HEK293 (cell line): ENCODE results near the gene MAPK12.

Experiments used
- BCL11A ChIP-seq: fragments of 450-650 bp; formaldehyde crosslinking; IDR thresholded peaks from 2 replicates; pipeline ENCODE4 v1.5.1; 2016; ENCODE audit warnings: low read depth, missing biosample characterization, missing genetic modification characterization
- EGR2 ChIP-seq: fragments of 450-650 bp; formaldehyde crosslinking; IDR thresholded peaks from 2 replicates; pipeline ENCODE4 v1.5.1; 2016; ENCODE audit warnings: low read depth, missing biosample characterization, missing genetic modification characterization
- IKZF3 ChIP-seq: fragments of 450-650 bp; IDR thresholded peaks from 2 replicates; pipeline ENCODE4 v1.5.0; 2018; ENCODE audit warnings: missing biosample characterization, mild to moderate bottlenecking, missing genetic modification characterization, moderate library complexity
- KLF1 ChIP-seq: fragments of 450-650 bp; formaldehyde crosslinking; IDR thresholded peaks from 2 replicates; pipeline ENCODE4 v1.5.1; 2016; ENCODE audit warnings: missing biosample characterization, missing genetic modification characterization
- KLF10 ChIP-seq: fragments of 450-650 bp; IDR thresholded peaks from 2 replicates; pipeline ENCODE4 v1.5.1; 2018; ENCODE audit warnings: missing biosample characterization, mild to moderate bottlenecking, missing genetic modification characterization
- KLF16 ChIP-seq: fragments of 450-650 bp; formaldehyde crosslinking; IDR thresholded peaks from 2 replicates; pipeline ENCODE4 v1.5.1; 2017; ENCODE audit warnings: missing biosample characterization, missing genetic modification characterization
- KLF8 ChIP-seq: fragments of 450-650 bp; formaldehyde crosslinking; IDR thresholded peaks from 2 replicates; pipeline ENCODE4 v1.5.1; 2016; ENCODE audit warnings: missing biosample characterization, missing genetic modification characterization
- KLF9 ChIP-seq: fragments of 450-650 bp; formaldehyde crosslinking; IDR thresholded peaks from 2 replicates; pipeline ENCODE4 v1.5.1; 2016; ENCODE audit warnings: missing biosample characterization, missing genetic modification characterization, low read depth
- OSR2 ChIP-seq: fragments of 450-650 bp; formaldehyde crosslinking; IDR thresholded peaks from 2 replicates; pipeline ENCODE4 v1.5.1; 2016; ENCODE audit warnings: missing biosample characterization, missing genetic modification characterization
- PRDM1 ChIP-seq: fragments of 450-650 bp; formaldehyde crosslinking; IDR thresholded peaks from 2 replicates; pipeline ENCODE4; 2016; ENCODE audit warnings: missing biosample characterization, missing genetic modification characterization
- SCRT1 ChIP-seq: fragments of 450-650 bp; formaldehyde crosslinking; IDR thresholded peaks from 2 replicates; pipeline ENCODE4 v1.5.1; 2016; ENCODE audit warnings: missing biosample characterization, missing genetic modification characterization, borderline replicate concordance
- SP7 ChIP-seq: fragments of 450-650 bp; formaldehyde crosslinking; IDR thresholded peaks from 2 replicates; pipeline ENCODE4 v1.5.1; 2016; ENCODE audit warnings: missing biosample characterization, missing genetic modification characterization
- ZBTB17 ChIP-seq: fragments of 450-650 bp; formaldehyde crosslinking; IDR thresholded peaks from 2 replicates; pipeline ENCODE4 v1.5.1; 2016; ENCODE audit warnings: missing biosample characterization, missing genetic modification characterization
- ZBTB20 ChIP-seq: fragments of 450-650 bp; formaldehyde crosslinking; IDR thresholded peaks from 2 replicates; pipeline ENCODE4 v1.5.1; 2016; ENCODE audit warnings: missing biosample characterization, missing genetic modification characterization
- ZBTB21 ChIP-seq: fragments of 450-650 bp; formaldehyde crosslinking; IDR thresholded peaks from 2 replicates; pipeline ENCODE4 v1.5.1; 2017; ENCODE audit warnings: missing biosample characterization, missing genetic modification characterization
- ZEB2 ChIP-seq: fragments of 450-650 bp; formaldehyde crosslinking; IDR thresholded peaks from 2 replicates; pipeline ENCODE4 v1.5.1; 2016; ENCODE audit warnings: missing biosample characterization, missing genetic modification characterization
- ZFHX2 ChIP-seq: fragments of 450-650 bp; formaldehyde crosslinking; conservative IDR thresholded peaks from 2 replicates; pipeline ENCODE4 v1.5.1; 2016; ENCODE audit warnings: missing biosample characterization, missing genetic modification characterization
- ZFP37 ChIP-seq: fragments of 450-650 bp; formaldehyde crosslinking; IDR thresholded peaks from 2 replicates; pipeline ENCODE4 v1.5.1; 2016; ENCODE audit warnings: missing biosample characterization, missing genetic modification characterization
- ZFP69B ChIP-seq: fragments of 450-650 bp; formaldehyde crosslinking; IDR thresholded peaks from 2 replicates; pipeline ENCODE4 v1.5.1; 2016; ENCODE audit warnings: missing biosample characterization, missing genetic modification characterization
- ZIC2 ChIP-seq: fragments of 450-650 bp; formaldehyde crosslinking; IDR thresholded peaks from 2 replicates; pipeline ENCODE4 v1.5.1; 2016; ENCODE audit warnings: missing biosample characterization, missing genetic modification characterization
- ZNF121 ChIP-seq: fragments of 450-650 bp; formaldehyde crosslinking; IDR thresholded peaks from 2 replicates; pipeline ENCODE4 v1.5.1; 2016; ENCODE audit warnings: missing biosample characterization, missing genetic modification characterization
- ZNF169 ChIP-seq: fragments of 450-650 bp; formaldehyde crosslinking; IDR thresholded peaks from 2 replicates; pipeline ENCODE4 v1.5.1; 2016; ENCODE audit warnings: missing biosample characterization, missing genetic modification characterization
- ZNF23 ChIP-seq: fragments of 450-650 bp; formaldehyde crosslinking; IDR thresholded peaks from 2 replicates; pipeline ENCODE4 v1.5.1; 2016; ENCODE audit warnings: missing biosample characterization, missing genetic modification characterization, borderline replicate concordance
- ZNF350 ChIP-seq: fragments of 450-650 bp; formaldehyde crosslinking; IDR thresholded peaks from 2 replicates; pipeline ENCODE4 v1.5.0; 2017; ENCODE audit warnings: missing biosample characterization, mild to moderate bottlenecking, missing genetic modification characterization
- ZNF366 ChIP-seq: fragments of 450-650 bp; formaldehyde crosslinking; conservative IDR thresholded peaks from 2 replicates; pipeline ENCODE4 v1.5.1; 2016; ENCODE audit warnings: missing biosample characterization, missing genetic modification characterization
- ZNF501 ChIP-seq: fragments of 450-650 bp; formaldehyde crosslinking; IDR thresholded peaks from 2 replicates; pipeline ENCODE4 v1.5.1; 2016; ENCODE audit warnings: missing biosample characterization, missing genetic modification characterization
- ZNF585B ChIP-seq: fragments of 450-650 bp; formaldehyde crosslinking; IDR thresholded peaks from 2 replicates; pipeline ENCODE4 v1.5.1; 2016; ENCODE audit warnings: missing biosample characterization, missing genetic modification characterization
- ZNF596 ChIP-seq: fragments of 450-650 bp; IDR thresholded peaks from 2 replicates; pipeline ENCODE4 v1.5.0; 2018; ENCODE audit warnings: missing biosample characterization, mild to moderate bottlenecking, missing genetic modification characterization, moderate library complexity
- ZNF629 ChIP-seq: fragments of 450-650 bp; formaldehyde crosslinking; IDR thresholded peaks from 2 replicates; pipeline ENCODE4 v1.5.1; 2017; ENCODE audit warnings: missing biosample characterization, missing genetic modification characterization
- ZNF76 ChIP-seq: fragments of 450-650 bp; formaldehyde crosslinking; IDR thresholded peaks from 2 replicates; pipeline ENCODE4; 2016; ENCODE audit warnings: low read depth, missing biosample characterization, missing genetic modification characterization, borderline replicate concordance
- ZNF830 ChIP-seq: fragments of 450-650 bp; IDR thresholded peaks from 2 replicates; pipeline ENCODE4 v1.5.0; 2018; ENCODE audit warnings: missing biosample characterization, missing genetic modification characterization, low read depth, mild to moderate bottlenecking, moderate library complexity
- TF ChIP-seq, protein P1 (sequence below): fragments of 450-650 bp; formaldehyde crosslinking; IDR thresholded peaks from 2 replicates; pipeline ENCODE4 v1.5.1; 2017; ENCODE audit warnings: missing biosample characterization, missing genetic modification characterization
- TF ChIP-seq, protein P2 (sequence below): fragments of 450-650 bp; formaldehyde crosslinking; IDR thresholded peaks from 2 replicates; pipeline ENCODE4 v1.5.1; 2016; ENCODE audit warnings: missing biosample characterization, missing genetic modification characterization
- TF ChIP-seq, protein P3 (sequence below): fragments of 450-650 bp; formaldehyde crosslinking; conservative IDR thresholded peaks from 2 replicates; pipeline ENCODE4 v1.5.1; 2016; ENCODE audit warnings: low read depth, missing biosample characterization, missing genetic modification characterization
- TF ChIP-seq, protein P4 (sequence below): fragments of 450-650 bp; formaldehyde crosslinking; IDR thresholded peaks from 2 replicates; pipeline ENCODE4 v1.5.1; 2016; ENCODE audit warnings: missing biosample characterization, missing genetic modification characterization

MAPK12 gene

GRCh38 chr22:50305923-50306566, 44.6 kb upstream of the MAPK12 start (continued):
- peak; percentile 87 for TF ChIP-seq ZEB2 (tag by site-specific recombination)
- peak; percentile 55; the same call in 1 of the 2 replicates for TF ChIP-seq ZBTB17
- 0 out of 2 replicates have a peak, but pooled peaks have one; percentile 44 for TF ChIP-seq ZNF121 (tag by site-specific recombination)
- peak; percentile 93 for TF ChIP-seq ZIC2 (tag by site-specific recombination)
- TF ChIP-seq SP7, result peak; percentile 80
- TF ChIP-seq KLF9, result peak; percentile 18; the same call in 1 of the 2 replicates
- TF ChIP-seq ZNF76 (tag by site-specific recombination), result peak; percentile 44; the same call in 1 of the 2 replicates
- TF ChIP-seq, protein P1, sequence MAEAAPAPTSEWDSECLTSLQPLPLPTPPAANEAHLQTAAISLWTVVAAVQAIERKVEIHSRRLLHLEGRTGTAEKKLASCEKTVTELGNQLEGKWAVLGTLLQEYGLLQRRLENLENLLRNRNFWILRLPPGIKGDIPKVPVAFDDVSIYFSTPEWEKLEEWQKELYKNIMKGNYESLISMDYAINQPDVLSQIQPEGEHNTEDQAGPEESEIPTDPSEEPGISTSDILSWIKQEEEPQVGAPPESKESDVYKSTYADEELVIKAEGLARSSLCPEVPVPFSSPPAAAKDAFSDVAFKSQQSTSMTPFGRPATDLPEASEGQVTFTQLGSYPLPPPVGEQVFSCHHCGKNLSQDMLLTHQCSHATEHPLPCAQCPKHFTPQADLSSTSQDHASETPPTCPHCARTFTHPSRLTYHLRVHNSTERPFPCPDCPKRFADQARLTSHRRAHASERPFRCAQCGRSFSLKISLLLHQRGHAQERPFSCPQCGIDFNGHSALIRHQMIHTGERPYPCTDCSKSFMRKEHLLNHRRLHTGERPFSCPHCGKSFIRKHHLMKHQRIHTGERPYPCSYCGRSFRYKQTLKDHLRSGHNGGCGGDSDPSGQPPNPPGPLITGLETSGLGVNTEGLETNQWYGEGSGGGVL (tag by site-specific recombination), result peak; percentile 89
- no peak for TF ChIP-seq ZNF585B (tag by site-specific recombination)
- TF ChIP-seq ZNF169 (tag by site-specific recombination), result no peak
- TF ChIP-seq ZBTB21 (tag by site-specific recombination), result 0 out of 2 replicates have a peak, but pooled peaks have one; percentile 26
- TF ChIP-seq ZFP37 (tag by site-specific recombination), result 0 out of 2 replicates have a peak, but pooled peaks have one; percentile 38
- TF ChIP-seq ZNF350 (tag by site-specific recombination), result no peak
- TF ChIP-seq EGR2 (tag by site-specific recombination), result peak; percentile 97
- TF ChIP-seq ZNF366 (tag by site-specific recombination), result peak; percentile 51; the same call in 1 of the 2 replicates
- TF ChIP-seq KLF10 (tag by site-specific recombination), result peak; percentile 66; the same call in 1 of the 2 replicates
- TF ChIP-seq ZNF501 (tag by site-specific recombination), result no peak
- TF ChIP-seq ZFP69B (tag by site-specific recombination), result peak; percentile 89
- TF ChIP-seq, protein P2, sequence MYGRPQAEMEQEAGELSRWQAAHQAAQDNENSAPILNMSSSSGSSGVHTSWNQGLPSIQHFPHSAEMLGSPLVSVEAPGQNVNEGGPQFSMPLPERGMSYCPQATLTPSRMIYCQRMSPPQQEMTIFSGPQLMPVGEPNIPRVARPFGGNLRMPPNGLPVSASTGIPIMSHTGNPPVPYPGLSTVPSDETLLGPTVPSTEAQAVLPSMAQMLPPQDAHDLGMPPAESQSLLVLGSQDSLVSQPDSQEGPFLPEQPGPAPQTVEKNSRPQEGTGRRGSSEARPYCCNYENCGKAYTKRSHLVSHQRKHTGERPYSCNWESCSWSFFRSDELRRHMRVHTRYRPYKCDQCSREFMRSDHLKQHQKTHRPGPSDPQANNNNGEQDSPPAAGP, result peak; percentile 13; the same call in 1 of the 2 replicates
- no peak for TF ChIP-seq ZNF23 (tag by site-specific recombination)
- no peak for TF ChIP-seq ZNF830 (tag by site-specific recombination)
- peak; percentile 58 for TF ChIP-seq KLF16 (tag by site-specific recombination)
- TF ChIP-seq ZNF629 (tag by site-specific recombination), result peak; percentile 64
- TF ChIP-seq, protein P3, sequence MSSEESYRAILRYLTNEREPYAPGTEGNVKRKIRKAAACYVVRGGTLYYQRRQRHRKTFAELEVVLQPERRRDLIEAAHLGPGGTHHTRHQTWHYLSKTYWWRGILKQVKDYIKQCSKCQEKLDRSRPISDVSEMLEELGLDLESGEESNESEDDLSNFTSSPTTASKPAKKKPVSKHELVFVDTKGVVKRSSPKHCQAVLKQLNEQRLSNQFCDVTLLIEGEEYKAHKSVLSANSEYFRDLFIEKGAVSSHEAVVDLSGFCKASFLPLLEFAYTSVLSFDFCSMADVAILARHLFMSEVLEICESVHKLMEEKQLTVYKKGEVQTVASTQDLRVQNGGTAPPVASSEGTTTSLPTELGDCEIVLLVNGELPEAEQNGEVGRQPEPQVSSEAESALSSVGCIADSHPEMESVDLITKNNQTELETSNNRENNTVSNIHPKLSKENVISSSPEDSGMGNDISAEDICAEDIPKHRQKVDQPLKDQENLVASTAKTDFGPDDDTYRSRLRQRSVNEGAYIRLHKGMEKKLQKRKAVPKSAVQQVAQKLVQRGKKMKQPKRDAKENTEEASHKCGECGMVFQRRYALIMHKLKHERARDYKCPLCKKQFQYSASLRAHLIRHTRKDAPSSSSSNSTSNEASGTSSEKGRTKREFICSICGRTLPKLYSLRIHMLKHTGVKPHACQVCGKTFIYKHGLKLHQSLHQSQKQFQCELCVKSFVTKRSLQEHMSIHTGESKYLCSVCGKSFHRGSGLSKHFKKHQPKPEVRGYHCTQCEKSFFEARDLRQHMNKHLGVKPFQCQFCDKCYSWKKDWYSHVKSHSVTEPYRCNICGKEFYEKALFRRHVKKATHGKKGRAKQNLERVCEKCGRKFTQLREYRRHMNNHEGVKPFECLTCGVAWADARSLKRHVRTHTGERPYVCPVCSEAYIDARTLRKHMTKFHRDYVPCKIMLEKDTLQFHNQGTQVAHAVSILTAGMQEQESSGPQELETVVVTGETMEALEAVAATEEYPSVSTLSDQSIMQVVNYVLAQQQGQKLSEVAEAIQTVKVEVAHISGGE (tag by site-specific recombination), result peak; percentile 61
- peak; percentile 93 for TF ChIP-seq ZBTB20
- 0 out of 2 replicates have a peak, but pooled peaks have one; percentile 22 for TF ChIP-seq PRDM1
- peak; percentile 93 for TF ChIP-seq IKZF3 (tag by site-specific recombination)
- peak; percentile 40 for TF ChIP-seq OSR2 (tag by site-specific recombination)
- peak; percentile 51 for TF ChIP-seq KLF1 (tag by site-specific recombination)
- no peak for TF ChIP-seq ZNF596
- 0 out of 2 replicates have a peak, but pooled peaks have one; percentile 17 for TF ChIP-seq SCRT1
- TF ChIP-seq BCL11A (tag by site-specific recombination), result peak; percentile 36; the same call in 1 of the 2 replicates
- TF ChIP-seq, protein P4, sequence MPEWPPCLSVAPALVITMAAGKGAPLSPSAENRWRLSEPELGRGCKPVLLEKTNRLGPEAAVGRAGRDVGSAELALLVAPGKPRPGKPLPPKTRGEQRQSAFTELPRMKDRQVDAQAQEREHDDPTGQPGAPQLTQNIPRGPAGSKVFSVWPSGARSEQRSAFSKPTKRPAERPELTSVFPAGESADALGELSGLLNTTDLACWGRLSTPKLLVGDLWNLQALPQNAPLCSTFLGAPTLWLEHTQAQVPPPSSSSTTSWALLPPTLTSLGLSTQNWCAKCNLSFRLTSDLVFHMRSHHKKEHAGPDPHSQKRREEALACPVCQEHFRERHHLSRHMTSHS, result no peak
- peak; percentile 33 for TF ChIP-seq KLF8 (tag by site-specific recombination)
- TF ChIP-seq ZFHX2 (tag by site-specific recombination), result peak; percentile 97
